Measurements from ENCODE around the gene LRP1-AS.

LRP1-AS gene

GRCh38 chr12:57128519-57129247 lies 18.7 kb downstream of the LRP1-AS start:
- H2BK120ac ChIP-seq (ENCODE audit: low read depth, low read length) = peak overlapping the region; percentile 85
- H3K56ac ChIP-seq (ENCODE audit: low read length) = peak overlapping the region; percentile 89
- H2BK5ac ChIP-seq (ENCODE audit: low read length) = peak overlapping the region; percentile 5
- H3K79me2 ChIP-seq (ENCODE audit: control insufficient read depth, insufficient read depth, low read length) = peaks cover 38% of the 10 kb centered on the region
- H4K5ac ChIP-seq (ENCODE audit: low read length) = no peak overlapping the region
- H3K4ac ChIP-seq (ENCODE audit: low read depth, low read length) = peak overlapping the region; percentile 98
- H3K9ac ChIP-seq (ENCODE audit: low read length) = peak overlapping the region; percentile 91
- DNase-seq = peak; percentile 51
- H4K8ac ChIP-seq (ENCODE audit: low read depth, low read length) = peak overlapping the region; percentile 65
- H3K4me1 ChIP-seq (ENCODE audit: control insufficient read depth, low read depth, low read length) = peaks cover 20% of the 10 kb centered on the region
- no peak overlapping the region for H2BK15ac ChIP-seq (replicated peaks; ENCODE audit: low read depth)
- H3K4me3 ChIP-seq (ENCODE audit: low read length) = peak overlapping the region; percentile 73
- peak overlapping the region; percentile 81 for H3K23ac ChIP-seq (ENCODE audit: low read length)
- no peak overlapping the region for H2AK5ac ChIP-seq (ENCODE audit: low read length)
- peak overlapping the region; percentile 85 for H3K4me2 ChIP-seq (ENCODE audit: low read length)
- peak overlapping the region; percentile 97 for H3K18ac ChIP-seq (ENCODE audit: low read length)
- peaks cover 14% of the 10 kb centered on the region for H3K79me1 ChIP-seq (ENCODE audit: low read length)
- H3K27me3 ChIP-seq (ENCODE audit: insufficient read depth, low read length, poor library complexity) = no peaks in the 10 kb centered on the region
- H3K36me3 ChIP-seq (ENCODE audit: control insufficient read depth, insufficient read depth, low read length) = no peaks in the 10 kb centered on the region
- H3K27ac ChIP-seq (ENCODE audit: low read depth, low read length) = peak overlapping the region; percentile 85
- no CpG with 5 or more reads among the region's 35 CpGs for WGBS (ENCODE audit: extremely low coverage, insufficient coverage, low lambda C conversion rate)

DNA sequence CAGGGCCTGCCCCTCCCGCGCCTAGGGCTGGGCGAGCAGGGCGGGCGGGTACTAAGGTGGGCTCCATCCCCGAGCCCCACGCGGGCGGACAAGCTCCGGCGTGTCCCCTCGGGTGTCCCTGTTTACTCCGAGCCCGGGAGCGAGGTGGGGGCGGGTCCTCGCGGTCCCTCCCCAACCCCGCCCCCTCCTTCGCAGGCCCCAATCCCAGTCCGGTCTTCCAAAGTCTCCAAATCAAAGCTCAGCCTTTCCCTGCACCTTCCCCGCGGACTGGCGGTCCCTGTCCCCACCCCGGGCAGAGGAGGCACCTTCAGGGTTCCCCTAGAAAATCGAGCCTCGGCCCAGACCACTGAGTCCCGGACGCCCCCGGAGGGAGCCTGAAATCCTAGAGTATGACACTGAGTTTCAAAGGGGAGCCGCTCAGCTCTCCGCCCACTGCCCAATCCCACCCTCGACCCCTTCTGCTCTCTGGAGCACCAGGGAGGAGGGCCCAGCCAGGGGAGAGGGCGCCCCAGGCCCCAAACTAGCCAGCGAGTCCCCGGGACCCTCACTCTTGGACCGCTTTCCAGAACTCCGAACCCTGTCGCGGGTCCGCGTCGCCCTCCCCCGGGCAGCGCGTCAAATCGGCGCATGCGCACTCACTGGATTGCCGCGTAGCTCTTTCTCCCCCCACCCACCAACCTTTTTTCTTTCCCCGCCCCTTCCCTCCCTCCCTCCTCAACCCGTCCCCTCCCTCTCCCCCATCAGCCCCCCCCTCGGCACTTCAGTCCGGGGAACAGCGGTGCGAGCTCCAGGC lies 19.5 kb downstream of the LRP1-AS start, which contains the start of gene LRP1:
Gene LRP1 (plus strand): TSS at position 758 of the 793 bp plus-strand sequence. CDS start 482 bp downstream, outside the sequence.
- DNase-seq = peak; percentile 88
- Histone ChIP-seq H2AK5ac (ENCODE audit: low read length) (no peak within 1 kb of the TSS), H3K4me2 (ENCODE audit: low read length) (peak within 1 kb of the TSS; percentile 89), H3K27me3 (ENCODE audit: insufficient read depth, low read length, poor library complexity) (no peaks in the 10 kb centered on the region), H2BK120ac (ENCODE audit: low read depth, low read length) (peak within 1 kb of the TSS; percentile 85), H3K9ac (ENCODE audit: low read length) (peak within 1 kb of the TSS; percentile 98), H3K4me3 (ENCODE audit: low read length) (peak within 1 kb of the TSS; percentile 80), H2BK15ac (replicated peaks; ENCODE audit: low read depth) (no peak within 1 kb of the TSS), H3K4me1 (ENCODE audit: control insufficient read depth, low read depth, low read length) (peaks cover 15% of the 10 kb centered on the region), H3K23ac (ENCODE audit: low read length) (peak within 1 kb of the TSS; percentile 83), H3K4ac (ENCODE audit: low read depth, low read length) (peak within 1 kb of the TSS; percentile 98), H2BK5ac (ENCODE audit: low read length) (peak within 1 kb of the TSS; percentile 87), H4K8ac (ENCODE audit: low read depth, low read length) (peak within 1 kb of the TSS; percentile 65), H3K79me2 (ENCODE audit: control insufficient read depth, insufficient read depth, low read length) (peaks cover 36% of the 10 kb centered on the region), H4K5ac (ENCODE audit: low read length) (no peak within 1 kb of the TSS), H3K79me1 (ENCODE audit: low read length) (peaks cover 13% of the 10 kb centered on the region), H3K56ac (ENCODE audit: low read length) (peak within 1 kb of the TSS; percentile 98), H3K36me3 (ENCODE audit: control insufficient read depth, insufficient read depth, low read length) (no peaks in the 10 kb centered on the region), H3K27ac (ENCODE audit: low read depth, low read length) (peak within 1 kb of the TSS; percentile 94), H3K18ac (ENCODE audit: low read length) (peak within 1 kb of the TSS; percentile 97)
- WGBS (ENCODE audit: extremely low coverage, insufficient coverage, low lambda C conversion rate) = no CpG with 5 or more reads among the region's 57 CpGs

- no peak overlapping the region for H2BK5ac ChIP-seq (ENCODE audit: low read length)
- H3K27ac ChIP-seq (ENCODE audit: low read depth, low read length) = no peak overlapping the region
- no CpG with 5 or more reads among the region's 26 CpGs for WGBS (ENCODE audit: extremely low coverage, insufficient coverage, low lambda C conversion rate)
- no peak overlapping the region for H2BK15ac ChIP-seq (replicated peaks; ENCODE audit: low read depth)
- DNase-seq = peak; percentile 89
- no peak overlapping the region for H3K18ac ChIP-seq (ENCODE audit: low read length)
- H3K4me1 ChIP-seq (ENCODE audit: control insufficient read depth, low read depth, low read length) = peaks cover 10% of the 10 kb centered on the region
- peak overlapping the region; percentile 78 for H3K9ac ChIP-seq (ENCODE audit: low read length)
- no peak overlapping the region for H3K23ac ChIP-seq (ENCODE audit: low read length)
- no peak overlapping the region for H4K8ac ChIP-seq (ENCODE audit: low read depth, low read length)
- peak overlapping the region; percentile 75 for H3K4me2 ChIP-seq (ENCODE audit: low read length)
- H3K27me3 ChIP-seq (ENCODE audit: insufficient read depth, low read length, poor library complexity) = no peaks in the 10 kb centered on the region
- peaks cover 31% of the 10 kb centered on the region for H3K79me2 ChIP-seq (ENCODE audit: control insufficient read depth, insufficient read depth, low read length)
- peak overlapping the region; percentile 90 for H3K56ac ChIP-seq (ENCODE audit: low read length)
- H4K5ac ChIP-seq (ENCODE audit: low read length) = no peak overlapping the region
- no peak overlapping the region for H2AK5ac ChIP-seq (ENCODE audit: low read length)
- no peak overlapping the region for H3K4ac ChIP-seq (ENCODE audit: low read depth, low read length)
- H3K79me1 ChIP-seq (ENCODE audit: low read length) = peaks cover 9% of the 10 kb centered on the region
- no peaks in the 10 kb centered on the region for H3K36me3 ChIP-seq (ENCODE audit: control insufficient read depth, insufficient read depth, low read length)
- peak overlapping the region; percentile 61 for H3K4me3 ChIP-seq (ENCODE audit: low read length)
- H2BK120ac ChIP-seq (ENCODE audit: low read depth, low read length) = no peak overlapping the region
These were observed 20.2 kb downstream of the LRP1-AS start for GRCh38 chr12:57127101-57127725.

DNA sequence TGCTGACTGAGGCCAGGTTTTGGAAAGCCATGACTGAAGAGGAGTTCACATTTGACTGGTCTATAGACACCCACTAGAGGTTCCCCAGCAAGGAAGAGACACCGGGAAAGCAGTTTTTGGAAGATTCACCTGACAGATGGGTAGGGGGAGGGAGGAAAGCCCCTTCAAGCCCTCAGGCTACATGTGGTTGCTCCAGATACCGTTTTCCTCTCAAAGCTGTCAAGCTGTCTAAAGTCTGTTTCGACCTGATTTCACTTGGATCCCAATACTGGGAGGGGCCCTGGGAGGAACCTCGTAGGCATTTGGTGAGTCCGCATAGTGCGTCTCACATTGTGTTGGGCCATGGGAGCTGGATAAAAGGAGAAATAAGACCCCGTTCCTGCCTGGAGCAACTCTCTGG lies 20.9 kb downstream of the LRP1-AS start:
- no peak for DNase-seq
- H4K5ac ChIP-seq (ENCODE audit: low read length) = no peak overlapping the region
- H3K27ac ChIP-seq (ENCODE audit: low read depth, low read length) = no peak overlapping the region

GRCh38 chr12:57126061-57126460 lies 21.4 kb downstream of the LRP1-AS start:
- no peak overlapping the region for H3K23ac ChIP-seq (ENCODE audit: low read length)
- H2BK120ac ChIP-seq (ENCODE audit: low read depth, low read length) = no peak overlapping the region
- no peak for DNase-seq
- no peak overlapping the region for H3K4me3 ChIP-seq (ENCODE audit: low read length)
- H3K4ac ChIP-seq (ENCODE audit: low read depth, low read length) = no peak overlapping the region
- no peaks in the 10 kb centered on the region for H3K36me3 ChIP-seq (ENCODE audit: control insufficient read depth, insufficient read depth, low read length)
- H4K8ac ChIP-seq (ENCODE audit: low read depth, low read length) = no peak overlapping the region
- no CpG with 5 or more reads among the region's 11 CpGs for WGBS (ENCODE audit: extremely low coverage, insufficient coverage, low lambda C conversion rate)
- no peak overlapping the region for H3K9ac ChIP-seq (ENCODE audit: low read length)
- peaks cover 19% of the 10 kb centered on the region for H3K79me2 ChIP-seq (ENCODE audit: control insufficient read depth, insufficient read depth, low read length)
- H2BK15ac ChIP-seq (replicated peaks; ENCODE audit: low read depth) = no peak overlapping the region
- no peak overlapping the region for H3K4me2 ChIP-seq (ENCODE audit: low read length)
- H3K4me1 ChIP-seq (ENCODE audit: control insufficient read depth, low read depth, low read length) = peaks cover 5% of the 10 kb centered on the region
- peaks cover 4% of the 10 kb centered on the region for H3K79me1 ChIP-seq (ENCODE audit: low read length)
- no peak overlapping the region for H2AK5ac ChIP-seq (ENCODE audit: low read length)
- H3K27me3 ChIP-seq (ENCODE audit: insufficient read depth, low read length, poor library complexity) = no peaks in the 10 kb centered on the region
- no peak overlapping the region for H4K5ac ChIP-seq (ENCODE audit: low read length)
- no peak overlapping the region for H3K27ac ChIP-seq (ENCODE audit: low read depth, low read length)
- no peak overlapping the region for H3K18ac ChIP-seq (ENCODE audit: low read length)
- no peak overlapping the region for H3K56ac ChIP-seq (ENCODE audit: low read length)
- no peak overlapping the region for H2BK5ac ChIP-seq (ENCODE audit: low read length)

More for the DNA sequence above, 20.9 kb downstream of the LRP1-AS start:
- Histone ChIP-seq H3K18ac (ENCODE audit: low read length) (no peak overlapping the region), H3K23ac (ENCODE audit: low read length) (no peak overlapping the region), H3K4me3 (ENCODE audit: low read length) (no peak overlapping the region), H2AK5ac (ENCODE audit: low read length) (no peak overlapping the region), H2BK15ac (replicated peaks; ENCODE audit: low read depth) (no peak overlapping the region), H3K56ac (ENCODE audit: low read length) (no peak overlapping the region), H3K4me1 (ENCODE audit: control insufficient read depth, low read depth, low read length) (peaks cover 5% of the 10 kb centered on the region), H4K8ac (ENCODE audit: low read depth, low read length) (no peak overlapping the region), H3K9ac (ENCODE audit: low read length) (no peak overlapping the region), H2BK120ac (ENCODE audit: low read depth, low read length) (no peak overlapping the region), H3K4me2 (ENCODE audit: low read length) (no peak overlapping the region), H3K27me3 (ENCODE audit: insufficient read depth, low read length, poor library complexity) (no peaks in the 10 kb centered on the region), H3K79me1 (ENCODE audit: low read length) (peaks cover 6% of the 10 kb centered on the region), H3K79me2 (ENCODE audit: control insufficient read depth, insufficient read depth, low read length) (peaks cover 24% of the 10 kb centered on the region), H2BK5ac (ENCODE audit: low read length) (no peak overlapping the region), H3K4ac (ENCODE audit: low read depth, low read length) (no peak overlapping the region), H3K36me3 (ENCODE audit: control insufficient read depth, insufficient read depth, low read length) (no peaks in the 10 kb centered on the region)
- no CpG with 5 or more reads among the region's 7 CpGs for WGBS (ENCODE audit: extremely low coverage, insufficient coverage, low lambda C conversion rate)
